K562 (cell line): ENCODE data around the gene RNGTT. TPM values are rescaled to one million over a fixed set of nuclear protein-coding genes. Genes with fewer than 3 reads are reported as not detected.

Source experiments
- ATAC-seq: fragments of 200-7000 bp; cut with Tn5 transposase; 3 replicates; pipeline ENCODE4 v1.9.1; 2020; ENCODE audit warnings: moderate library complexity
- BruUV-seq: library from RNA; stranded (reverse); fragments of 400-500 nt; replicated peaks from 2 replicates; lab custom pipeline; 2021; lab: Mats Ljungman, UMichigan
- CTCF ChIA-PET: fragments of 300-600 bp; formaldehyde crosslinking; extraction: SDS; loops from one replicate; lab custom pipeline; 2021; ENCODE audit warnings: low intra/inter-chr PET ratio; lab: Yijun Ruan, JAX
- POLR2A ChIA-PET: fragments of 300-600, 350-650 bp; sonication (Branson Sonifier 250); formaldehyde crosslinking; extraction: SDS; loops from one replicate; lab custom pipeline; 2021; ENCODE audit warnings: antibody characterized with exemption, inconsistent platforms; lab: Yijun Ruan, JAX
- DNase-seq, 4 experiments: peaks; one replicate each; pipeline versions ENCODE4 v3.0.0 to v3.0.0-alpha.2; 2011 to 2018; ENCODE audit warnings: low spot score in 3 of 4, mixed read lengths in 3 of 4; ENCODE audit errors: extremely low read depth in 1 of 4
- FAIRE-seq: peaks from 2 replicates; lab custom pipeline; 2011; peaks lifted over from hg19 to GRCh38; lab: Jason Lieb, UNC
- H2AFZ ChIP-seq: 2 replicates; pipeline ENCODE4 v1.6.0; 2011; ENCODE audit warnings: low read depth, low read length, control low read depth, inconsistent platforms
- H3K27ac ChIP-seq: fragments of 200-600 bp; 3 replicates; pipeline ENCODE4 v1.8.0; 2011; ENCODE audit warnings: low read depth, mild to moderate bottlenecking, control low read depth, inconsistent platforms, low read length, moderate library complexity, mixed read lengths; ENCODE audit errors: extremely low read depth
- H3K27me3 ChIP-seq, 2 experiments: fragments of 300-600 bp in 1 of 2; 2 replicates in 1 of 2; 3 replicates in 1 of 2; pipeline versions ENCODE4 v1.6.0 to v1.8.0; 2011; ENCODE audit warnings: inconsistent platforms in 2 of 2, low read length in 2 of 2, mild to moderate bottlenecking in 1 of 2, mixed read lengths in 1 of 2, moderate library complexity in 1 of 2; ENCODE audit not compliant: control insufficient read depth in 2 of 2, insufficient read depth in 2 of 2
- H3K36me3 ChIP-seq: fragments of 300-600 bp; 3 replicates; pipeline ENCODE4 v1.8.0; 2011; ENCODE audit warnings: mild to moderate bottlenecking, low read length, inconsistent platforms; ENCODE audit not compliant: control insufficient read depth, insufficient read depth
- H3K4me1 ChIP-seq, 2 experiments: fragments of 200-600 bp in 1 of 2; replicated peaks in 1 of 2; 2 replicates in 1 of 2; 3 replicates in 1 of 2; pipeline versions ENCODE4 v1.5.1 to v1.8.0; 2011; ENCODE audit warnings: inconsistent platforms in 2 of 2, low read length in 2 of 2, mild to moderate bottlenecking in 1 of 2, mixed read lengths in 1 of 2, moderate library complexity in 1 of 2; ENCODE audit not compliant: control insufficient read depth in 2 of 2, insufficient read depth in 2 of 2
- H3K4me2 ChIP-seq: 2 replicates; pipeline ENCODE4 v1.6.1; 2011; ENCODE audit warnings: low read length, control low read depth, inconsistent platforms, mixed read lengths; ENCODE audit not compliant: insufficient read depth
- H3K4me3 ChIP-seq: fragments of 200-600 bp; sonication (generic), shearing (Covaris generic); 2 replicates; pipeline ENCODE4 v1.5.1; 2016; ENCODE audit warnings: control low read depth, inconsistent platforms
- H3K79me2 ChIP-seq: fragments of 200-600 bp; 3 replicates; pipeline ENCODE4 v1.8.0; 2011; ENCODE audit warnings: low read length, inconsistent platforms; ENCODE audit not compliant: control insufficient read depth, insufficient read depth
- H3K9ac ChIP-seq, 2 experiments: 2 replicates each; pipeline versions ENCODE4 v1.6.0 to v1.6.1; 2011; ENCODE audit warnings: low read depth in 2 of 2, low read length in 2 of 2, control low read depth in 1 of 2, inconsistent platforms in 1 of 2, mild to moderate bottlenecking in 1 of 2, mixed read lengths in 1 of 2; ENCODE audit not compliant: insufficient read depth in 1 of 2
- H3K9me1 ChIP-seq: one replicate; pipeline ENCODE4 v1.6.0; 2011; ENCODE audit warnings: inconsistent platforms, mild to moderate bottlenecking, low read length, moderate library complexity; ENCODE audit not compliant: control insufficient read depth, insufficient read depth
- H3K9me3 ChIP-seq: replicated peaks from 2 replicates; pipeline ENCODE4 v1.5.1; 2011; ENCODE audit warnings: low read depth, low read length, inconsistent platforms; ENCODE audit not compliant: control insufficient read depth, insufficient read depth
- H4K20me1 ChIP-seq: replicated peaks from 2 replicates; pipeline ENCODE4 v1.6.1; 2011; ENCODE audit warnings: low read length, inconsistent platforms, mixed read lengths; ENCODE audit not compliant: control insufficient read depth, insufficient read depth
- ATF4 ChIP-seq: fragments of 450-650 bp; formaldehyde crosslinking; IDR thresholded peaks from 2 replicates; pipeline ENCODE4 v1.4.0; 2022; ENCODE audit warnings: mild to moderate bottlenecking, moderate library complexity
- EHMT2 ChIP-seq: fragments of 450-650 bp; IDR thresholded peaks from 2 replicates; pipeline ENCODE4 v1.6.1; 2018; ENCODE audit warnings: antibody characterized with exemption
- FOS ChIP-seq: IDR thresholded peaks from 3 replicates; pipeline ENCODE4 v1.6.1; 2011; ENCODE audit not compliant: insufficient read length; ENCODE audit errors: extremely low read depth
- KAT8 ChIP-seq: fragments of 450-650 bp; IDR thresholded peaks from 2 replicates; pipeline ENCODE4 v1.6.1; 2016; ENCODE audit warnings: low read depth, mild to moderate bottlenecking
- KHSRP ChIP-seq: fragments of 450-650 bp; IDR thresholded peaks from 2 replicates; pipeline ENCODE4 v1.6.1; 2017
- KLF16 ChIP-seq: IDR thresholded peaks from 2 replicates; pipeline ENCODE4 v1.6.1; 2016; ENCODE audit warnings: antibody characterized with exemption
- NR1H2 ChIP-seq: sonication (generic); formaldehyde crosslinking; IDR thresholded peaks from 2 replicates; pipeline ENCODE4 v1.4.0; 2020; ENCODE audit warnings: mild to moderate bottlenecking, missing genetic modification reagents
- PBX2 ChIP-seq, 2 experiments: IDR thresholded peaks in 1 of 2; conservative IDR thresholded peaks in 1 of 2; 2 replicates each; pipeline ENCODE4 v1.6.1; 2016; ENCODE audit warnings: low read depth in 2 of 2, mild to moderate bottlenecking in 1 of 2, missing compliant biosample characterization in 1 of 2, missing genetic modification characterization in 1 of 2, moderate library complexity in 1 of 2
- TCF7 ChIP-seq: sonication (generic); IDR thresholded peaks from 2 replicates; pipeline ENCODE4 v1.6.1; 2016; ENCODE audit warnings: antibody characterized with exemption, borderline replicate concordance
- YY1 ChIP-seq, 3 experiments: IDR thresholded peaks; 2 replicates each; pipeline ENCODE4 v1.6.1; 2011; ENCODE audit warnings: low read length in 2 of 3, mild to moderate bottlenecking in 2 of 3, moderate library complexity in 2 of 3, borderline replicate concordance in 1 of 3, control low read depth in 1 of 3, low read depth in 1 of 3; ENCODE audit not compliant: insufficient read depth in 3 of 3, insufficient replicate concordance in 2 of 3, control insufficient read depth in 1 of 3, insufficient read length in 1 of 3; ENCODE audit errors: extremely low read depth in 1 of 3
- ZMIZ1 ChIP-seq, 2 experiments: fragments of 150-350 bp in 1 of 2; IDR thresholded peaks; 2 replicates each; pipeline ENCODE4 v1.6.1; 2012 to 2016; ENCODE audit warnings: low read depth in 2 of 2, low read length in 2 of 2, mild to moderate bottlenecking in 1 of 2, moderate library complexity in 1 of 2
- ZNF23 ChIP-seq: fragments of 250-450 bp; sonication (Bioruptor Pico); IDR thresholded peaks from 2 replicates; pipeline ENCODE4 v1.4.0; 2020; ENCODE audit warnings: mild to moderate bottlenecking
- ZNF239 ChIP-seq: fragments of 250-450 bp; sonication (Bioruptor Pico); IDR thresholded peaks from 2 replicates; pipeline ENCODE4 v1.4.0; 2020; ENCODE audit warnings: mild to moderate bottlenecking
- WGBS: fragments of 100-300 bp; shearing (Covaris generic); methylation state at CpG from one replicate; pipeline ENCODE4 v1.1.6; 2016; ENCODE audit warnings: low coverage, mixed read lengths; ENCODE audit not compliant: insufficient coverage; ENCODE audit errors: missing lambda C conversion rate; 5-methylcytosine and 5-hydroxymethylcytosine counted together
- in situ Hi-C: fragments of 300-500 bp; cut with MboI; formaldehyde crosslinking; loops from 4 replicates; pipeline ENCODE4 v1.15.0; 2018; ENCODE audit warnings: inconsistent platforms, mixed read lengths
- intact Hi-C: fragments of 100-400 bp; cut with micrococcal nuclease; formaldehyde crosslinking; loops from 2 replicates; pipeline ENCODE4 v1.14.2; 2022
- polyA plus RNA-seq, 8 experiments: library from polyadenylated mRNA; depleted of rRNA in 4 of 8; stranded (reverse) in 5 of 8; unstranded in 3 of 8; fragments of >200 nt; fragmentation: Nextera tagmentation in 2 of 8; fragmentation: Illumina TruSeq in 1 of 8; extraction: Ambion mirVana in 2 of 8; extraction: Trizol in 1 of 8; gene quantifications; 2 replicates each; pipeline versions ENCODE4 v1.2.1 to v1.2.3, GENCODE V29; 2011 to 2014; ENCODE audit warnings: inconsistent platforms in 1 of 8, missing spikeins in 1 of 8
- total RNA-seq, 7 experiments: library from RNA; depleted of rRNA in 6 of 7; stranded (reverse); fragments of >200 nt in 6 of 7; fragmentation: Illumina TruSeq in 2 of 7; extraction: Trizol in 2 of 7; gene quantifications; 2 replicates each; pipeline versions ENCODE4 v1.2.1 to v1.2.3, GENCODE V29; 2011 to 2021; ENCODE audit warnings: low replicate concordance in 1 of 7

RNGTT gene
- total and polyA plus RNA-seq, 9 of the 15 experiments (the other 6 are each of a cell fraction or from before 2014, with no cell fraction given), result 6.1 to 31.7 (median 19.5) TPM

GRCh38 chr6:88750936-88751335, 212.5 kb downstream of the RNGTT start:
- ATAC-seq, result no peak
- in situ Hi-C loops (no loop called here), intact Hi-C loops (no loop called here)
- TF ChIP-seq YY1 (IDR thresholded peaks at IDR 0.05; ENCODE audit: borderline replicate concordance in 1 of 3, control insufficient read depth in 1 of 3, extremely low read depth in 1 of 3, insufficient read depth in 3 of 3, insufficient read length in 1 of 3, insufficient replicate concordance in 2 of 3, low read depth in 1 of 3, low read length in 2 of 3), result no peak
- no peak for TF ChIP-seq KLF16
- no peak for TF ChIP-seq EHMT2
- no peak for TF ChIP-seq TCF7
- no peak for TF ChIP-seq ZNF239 (CRISPR knock-in tag)
- TF ChIP-seq PBX2 (CRISPR knock-in tag; IDR thresholded peaks at IDR 0.05; ENCODE audit: low read depth), result no peak
- no peak for TF ChIP-seq PBX2 (tag; conservative IDR thresholded peaks at IDR 0.05; ENCODE audit: low read depth)
- TF ChIP-seq FOS, result no peak
- TF ChIP-seq ZNF23 (CRISPR knock-in tag), result no peak
- TF ChIP-seq ATF4 (CRISPR knock-in tag), result no peak
- TF ChIP-seq ZMIZ1 (IDR thresholded peaks at IDR 0.05; ENCODE audit: low read depth in 2 of 2, low read length in 2 of 2), result no peak
- TF ChIP-seq NR1H2 (CRISPR knock-in tag), result no peak
- TF ChIP-seq KAT8, result no peak
- TF ChIP-seq KHSRP, result no peak
- whole genome bisulfite sequencing, result 89% methylated on average over 2 of the region's 2 CpGs
- Histone ChIP-seq H3K27me3 (no peaks in the 10 kb centered on the region), H3K4me3 (no peak overlapping the region), H3K9me3 (no peaks in the 10 kb centered on the region), H3K79me2 (no peaks in the 10 kb centered on the region), H3K4me1 (no peaks in the 10 kb centered on the region), H3K9ac (no peak overlapping the region), H2AFZ (no peak overlapping the region), H3K9me1 (no peaks in the 10 kb centered on the region), H3K4me2 (no peak overlapping the region), H3K36me3 (no peaks in the 10 kb centered on the region), H4K20me1 (no peaks in the 10 kb centered on the region), H3K27ac (no peak overlapping the region)
- no peak for FAIRE-seq
- no TSS peak for BruUV-seq
- DNase-seq, result no peak
- ChIA-PET POLR2A (no interaction called here), CTCF (no interaction called here)
